HepG2 (cell line): Measurements from ENCODE around the gene POLR3H. TPM values are rescaled to one million over a fixed set of nuclear protein-coding genes. Genes with fewer than 3 reads are reported as not detected.
A peak's percentile ranks its signal among the peaks of the same experiment; 100 is the strongest.

Source experiments
- ELF3 ChIP-seq: IDR thresholded peaks from 2 replicates; pipeline ENCODE4 v1.6.1; 2016; ENCODE audit warnings: missing genetic modification reagents, missing compliant biosample characterization
- HNF4G ChIP-seq, 2 experiments: sonication (generic) in 1 of 2; formaldehyde crosslinking in 1 of 2; IDR thresholded peaks; 2 replicates each; pipeline versions ENCODE4 v1.4.0 to v1.6.1; 2011 to 2020; ENCODE audit warnings: borderline replicate concordance in 2 of 2, low read depth in 2 of 2, mild to moderate bottlenecking in 2 of 2, low read length in 1 of 2, missing genetic modification reagents in 1 of 2, moderate library complexity in 1 of 2
- HNRNPLL ChIP-seq: fragments of 200-400 bp; formaldehyde crosslinking; IDR thresholded peaks from 2 replicates; pipeline ENCODE4 v1.6.1; 2017; ENCODE audit warnings: mild to moderate bottlenecking, low read depth, low read length; ENCODE audit not compliant: poor library complexity, severe bottlenecking
- IRX3 ChIP-seq: sonication (generic); formaldehyde crosslinking; IDR thresholded peaks from 2 replicates; pipeline ENCODE4 v1.8.1; 2023; ENCODE audit warnings: mild to moderate bottlenecking, low read depth, missing genetic modification reagents, borderline replicate concordance
- MAFF ChIP-seq: IDR thresholded peaks from 2 replicates; pipeline ENCODE4 v1.6.1; 2011; ENCODE audit warnings: low read depth, low read length, improper control_type of control experiment
- MAFG ChIP-seq: sonication (generic); formaldehyde crosslinking; IDR thresholded peaks from 2 replicates; pipeline ENCODE4 v1.5.1; 2020; ENCODE audit warnings: mild to moderate bottlenecking, missing genetic modification reagents
- MAFK ChIP-seq, 2 experiments: IDR thresholded peaks in 1 of 2; conservative IDR thresholded peaks in 1 of 2; 2 replicates each; pipeline ENCODE4 v1.6.1; 2011; ENCODE audit warnings: improper control_type of control experiment in 2 of 2, low read length in 2 of 2
- MIXL1 ChIP-seq: IDR thresholded peaks from 2 replicates; pipeline ENCODE4 v1.6.1; 2016
- MTA3 ChIP-seq: sonication (generic); formaldehyde crosslinking; IDR thresholded peaks from 2 replicates; pipeline ENCODE4 v1.4.0; 2020; ENCODE audit warnings: missing genetic modification reagents
- NFE2L2 ChIP-seq: fragments of 150-350 bp; IDR thresholded peaks from 2 replicates; pipeline ENCODE4 v1.6.1; 2014; ENCODE audit warnings: low read length
- PAXIP1 ChIP-seq: sonication (generic); formaldehyde crosslinking; conservative IDR thresholded peaks from 2 replicates; pipeline ENCODE4 v1.4.0; 2020; ENCODE audit warnings: mild to moderate bottlenecking, missing genetic modification reagents, moderate library complexity
- THAP9 ChIP-seq: sonication (generic); formaldehyde crosslinking; IDR thresholded peaks from 2 replicates; pipeline ENCODE4; 2020; ENCODE audit warnings: missing genetic modification reagents, mild to moderate bottlenecking, borderline replicate concordance
- XRCC5 ChIP-seq: fragments of 200-400 bp; formaldehyde crosslinking; optimal IDR thresholded peaks from 2 replicates; pipeline ENCODE3; 2017; ENCODE audit warnings: mild to moderate bottlenecking, low read length
- ZBTB1 ChIP-seq: sonication (generic); formaldehyde crosslinking; IDR thresholded peaks from 2 replicates; pipeline ENCODE4 v1.4.0; 2020; ENCODE audit warnings: missing genetic modification reagents, borderline replicate concordance
- ZBTB21 ChIP-seq: sonication (generic); formaldehyde crosslinking; IDR thresholded peaks from 2 replicates; pipeline ENCODE4 v1.4.0; 2020; ENCODE audit warnings: missing genetic modification reagents
- ZNF20 ChIP-seq: sonication (generic); formaldehyde crosslinking; IDR thresholded peaks from 2 replicates; pipeline ENCODE4 v1.4.0; 2020; ENCODE audit warnings: mild to moderate bottlenecking, moderate library complexity, missing genetic modification reagents
- ZNF431 ChIP-seq: sonication (generic); formaldehyde crosslinking; IDR thresholded peaks from 2 replicates; pipeline ENCODE4 v1.9.0; 2022; ENCODE audit warnings: missing genetic modification reagents, low read depth, mild to moderate bottlenecking, borderline replicate concordance
- ZNF446 ChIP-seq: sonication (generic); formaldehyde crosslinking; IDR thresholded peaks from 2 replicates; pipeline ENCODE4 v1.5.0; 2020; ENCODE audit warnings: mild to moderate bottlenecking, missing genetic modification reagents
- ZNF501 ChIP-seq: sonication (generic); formaldehyde crosslinking; IDR thresholded peaks from 2 replicates; pipeline ENCODE4 v1.5.1; 2020; ENCODE audit warnings: mild to moderate bottlenecking, moderate library complexity, missing genetic modification reagents
- ZNF75D ChIP-seq: sonication (generic); formaldehyde crosslinking; IDR thresholded peaks from 2 replicates; pipeline ENCODE4 v1.8.1; 2023; ENCODE audit warnings: missing genetic modification reagents, mild to moderate bottlenecking, borderline replicate concordance
- polyA plus RNA-seq, 8 experiments: library from polyadenylated mRNA; depleted of rRNA in 3 of 8; stranded (reverse) in 7 of 8; unstranded in 1 of 8; fragments of >200 nt; fragmentation: Illumina TruSeq in 4 of 8; extraction: Trizol in 4 of 8; gene quantifications; 2 replicates each; pipeline versions ENCODE4 v1.2.1 to v1.2.3, GENCODE V29; 2011 to 2016; ENCODE audit warnings: low read depth in 4 of 8, missing spikeins in 1 of 8, mixed read lengths in 1 of 8; ENCODE audit not compliant: insufficient read depth in 1 of 8
- total RNA-seq, 5 experiments: library from RNA; depleted of rRNA; stranded (reverse); fragments of >200 nt; fragmentation: Illumina TruSeq; extraction: Trizol; gene quantifications; 2 replicates each; pipeline ENCODE4 v1.2.3, GENCODE V29; 2016; ENCODE audit warnings: low read depth in 1 of 5
- TF ChIP-seq, protein P1 (sequence below): sonication (generic); formaldehyde crosslinking; IDR thresholded peaks from 2 replicates; pipeline ENCODE4 v1.8.0; 2022; ENCODE audit warnings: missing genetic modification reagents, low read depth, mild to moderate bottlenecking, borderline replicate concordance
- TF ChIP-seq, protein P2 (sequence below): sonication (generic); formaldehyde crosslinking; IDR thresholded peaks from 2 replicates; pipeline ENCODE4 v1.9.0; 2021; ENCODE audit warnings: missing genetic modification reagents, mild to moderate bottlenecking, borderline replicate concordance

The POLR3H gene
- total and polyA plus RNA-seq, 2 of the 13 experiments (the other 11 are each of a cell fraction or from before 2014, with no cell fraction given), result 10.3 to 28.6 TPM

DNA sequence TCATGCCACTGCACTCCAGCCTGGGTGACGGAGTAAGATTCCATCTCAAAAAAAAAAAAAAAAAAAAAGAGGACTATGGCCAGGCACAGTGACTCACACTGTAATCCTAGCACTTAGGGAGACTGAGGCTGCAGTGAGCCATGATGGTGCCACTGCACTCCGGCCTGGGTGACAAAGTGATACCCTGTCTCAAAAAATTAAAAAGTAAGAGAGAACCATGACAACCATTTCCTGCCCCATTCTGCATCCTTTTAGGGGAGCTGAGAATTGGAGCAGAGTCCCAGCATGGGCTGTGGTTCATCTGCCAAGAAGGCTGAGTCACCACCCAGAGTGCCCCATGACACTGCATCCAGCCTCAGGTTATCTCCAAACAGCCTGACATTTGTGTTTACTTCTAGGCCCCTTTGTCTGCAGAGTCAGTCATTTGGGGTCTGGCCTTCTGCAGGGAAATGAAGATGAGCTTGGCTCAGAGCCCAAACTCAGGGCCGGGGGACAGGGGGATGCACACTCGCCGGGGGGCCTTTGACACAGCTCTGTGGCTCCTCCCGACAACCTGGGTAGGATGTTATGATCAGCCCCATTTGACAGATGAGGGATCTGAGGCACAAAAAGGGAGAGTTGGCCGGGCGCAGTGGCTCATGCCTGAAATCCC, 21.3 kb upstream of the POLR3H start (continued):
- TF ChIP-seq PAXIP1 (peak; percentile 41), ZNF446 (no peak), MIXL1 (CRISPR knock-in tag) (no peak), MAFF (peak; percentile 38), IRX3 (CRISPR knock-in tag) (no peak), MAFG (peak; percentile 88), ZBTB1 (CRISPR knock-in tag) (no peak), HNRNPLL (no peak), ELF3 (CRISPR knock-in tag) (no peak; the same call in 1 of the 2 replicates), MTA3 (CRISPR knock-in tag) (no peak), ZNF431 (CRISPR knock-in tag) (no peak), NFE2L2 (peak; percentile 46), ZNF20 (no peak), ZBTB21 (no peak), MAFK (conservative IDR thresholded peaks at IDR 0.05 in 1 of 2, IDR thresholded peaks at IDR 0.05 in 1 of 2; ENCODE audit: low read length in 2 of 2) (peak; percentile 26 to 60; a peak in 2 of 4 replicates), ZNF75D (no peak), THAP9 (CRISPR knock-in tag) (no peak), ZNF501 (CRISPR knock-in tag) (peak; percentile 30; the same call in 1 of the 2 replicates), XRCC5 (peak; percentile 24), HNF4G (IDR thresholded peaks at IDR 0.05; ENCODE audit: borderline replicate concordance, low read depth, low read length) (0 out of 2 replicates have a peak, but pooled peaks have one; percentile 9), HNF4G (CRISPR knock-in tag; IDR thresholded peaks at IDR 0.05; ENCODE audit: borderline replicate concordance, low read depth) (no peak)
- TF ChIP-seq, protein P1, sequence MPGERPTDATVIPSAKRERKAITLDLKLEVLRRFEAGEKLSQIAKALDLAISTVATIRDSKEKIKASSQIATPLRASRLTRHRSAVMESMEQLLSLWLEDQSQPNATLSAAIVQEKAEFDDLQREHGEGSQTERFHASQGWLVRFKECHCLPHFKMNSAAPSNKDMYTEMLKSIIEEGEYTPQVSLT, result no peak
- TF ChIP-seq, protein P2, sequence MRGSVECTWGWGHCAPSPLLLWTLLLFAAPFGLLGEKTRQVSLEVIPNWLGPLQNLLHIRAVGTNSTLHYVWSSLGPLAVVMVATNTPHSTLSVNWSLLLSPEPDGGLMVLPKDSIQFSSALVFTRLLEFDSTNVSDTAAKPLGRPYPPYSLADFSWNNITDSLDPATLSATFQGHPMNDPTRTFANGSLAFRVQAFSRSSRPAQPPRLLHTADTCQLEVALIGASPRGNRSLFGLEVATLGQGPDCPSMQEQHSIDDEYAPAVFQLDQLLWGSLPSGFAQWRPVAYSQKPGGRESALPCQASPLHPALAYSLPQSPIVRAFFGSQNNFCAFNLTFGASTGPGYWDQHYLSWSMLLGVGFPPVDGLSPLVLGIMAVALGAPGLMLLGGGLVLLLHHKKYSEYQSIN (CRISPR knock-in tag), result no peak
